GM19468 (cell line): ENCODE measurements around the gene GRID1.
"Not testable (repeated sequence)": the region's sequence is repeated elsewhere in the genome, so short reads cannot be mapped to it uniquely, and the experiment has no call there.

Source experiments
- ATAC-seq: cut with Tn5 transposase; IDR thresholded peaks from one replicate; pipeline ENCODE4 v1.9.1; 2021; ENCODE audit warnings: mild to moderate bottlenecking, moderate library complexity, moderate number of reproducible peaks; ENCODE audit not compliant: unreplicated experiment; ENCODE audit errors: extremely low read depth

GRID1 gene

DNA sequence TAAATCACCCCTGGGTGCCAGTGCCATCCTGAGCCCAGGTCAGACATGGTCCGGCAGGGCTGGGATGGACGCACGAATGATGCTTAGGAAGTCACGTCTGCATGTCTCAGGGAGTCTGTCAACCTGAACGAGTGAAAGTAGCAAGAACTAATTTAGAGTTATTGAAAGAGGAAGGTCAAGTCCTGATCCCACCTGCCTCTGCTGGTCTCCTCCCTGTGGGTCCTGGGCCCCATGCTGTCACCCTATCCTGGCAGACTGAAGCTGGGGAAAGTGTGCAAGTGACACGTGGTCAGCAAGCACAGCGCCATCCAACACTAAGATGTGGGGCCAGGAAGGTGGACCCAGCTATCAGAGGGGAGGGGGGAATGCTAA lies 26.1 kb upstream of the GRID1 start:
- ATAC-seq = no peak

DNA sequence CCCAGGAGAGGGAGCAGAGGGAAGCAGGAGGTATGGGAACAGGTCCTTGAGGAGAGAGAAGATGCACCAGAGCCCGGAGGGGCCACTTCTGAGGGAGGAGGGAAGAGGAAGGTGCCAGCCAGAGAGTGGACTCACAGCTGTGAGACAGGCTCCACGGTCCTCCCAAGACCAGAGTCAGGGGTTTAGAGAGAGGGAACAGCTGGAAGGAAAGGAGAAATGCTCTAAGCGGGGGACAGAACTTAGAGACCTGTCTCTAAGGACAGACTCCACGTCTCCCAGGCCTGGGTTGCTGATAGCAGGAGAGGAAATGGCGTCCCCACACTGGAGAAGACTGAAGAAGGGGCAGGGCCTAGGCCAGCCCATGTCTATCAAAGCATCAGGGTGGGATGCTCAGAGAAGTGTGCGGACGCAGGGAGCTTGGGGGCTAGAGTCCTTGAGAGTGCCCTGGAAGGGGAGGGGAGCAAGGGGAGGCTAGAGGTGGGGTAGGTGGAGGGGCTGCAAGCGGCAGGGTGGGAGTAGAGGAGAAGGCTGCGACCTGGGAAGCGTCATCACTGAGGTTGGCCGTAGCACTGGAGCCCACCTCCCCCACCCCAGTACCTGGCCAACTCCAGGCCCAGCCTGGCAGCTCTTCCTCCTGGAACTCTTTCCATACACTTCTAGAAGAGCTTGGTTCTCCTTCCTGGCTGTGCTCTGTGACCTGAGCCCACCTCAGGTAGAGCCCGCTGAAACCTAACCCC lies 25.6 kb upstream of the GRID1 start:
- no peak for ATAC-seq

DNA sequence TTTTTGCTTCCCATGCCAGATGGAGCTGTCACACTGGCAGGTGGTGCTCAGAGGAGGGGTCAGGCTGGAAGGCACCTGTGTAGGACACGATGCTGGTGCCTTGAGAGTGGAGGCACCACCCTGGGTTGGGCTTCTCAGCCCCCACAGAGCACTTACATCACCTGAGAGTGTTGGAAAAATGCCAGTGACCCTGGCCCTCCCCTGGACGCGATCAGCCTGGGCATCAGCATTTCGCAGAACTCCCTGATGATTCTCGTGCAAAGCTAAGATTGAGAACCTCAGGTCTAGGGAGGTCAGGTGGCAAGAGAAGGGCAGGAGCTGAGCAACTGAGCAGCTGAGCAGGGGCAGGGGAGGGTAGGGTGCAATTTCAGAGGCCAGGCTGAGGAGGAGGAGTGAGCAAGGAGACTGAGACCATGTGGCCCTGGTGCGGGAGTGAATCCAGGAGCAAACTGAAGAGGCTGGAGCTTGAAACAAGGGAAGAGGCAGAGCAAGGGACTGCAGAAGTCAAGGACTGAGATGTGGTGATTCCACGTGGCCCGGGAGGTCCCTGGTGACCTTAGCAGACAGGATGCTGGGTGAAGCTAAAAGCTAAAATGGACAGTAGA lies 24.7 kb upstream of the GRID1 start:
- ATAC-seq = no peak

DNA sequence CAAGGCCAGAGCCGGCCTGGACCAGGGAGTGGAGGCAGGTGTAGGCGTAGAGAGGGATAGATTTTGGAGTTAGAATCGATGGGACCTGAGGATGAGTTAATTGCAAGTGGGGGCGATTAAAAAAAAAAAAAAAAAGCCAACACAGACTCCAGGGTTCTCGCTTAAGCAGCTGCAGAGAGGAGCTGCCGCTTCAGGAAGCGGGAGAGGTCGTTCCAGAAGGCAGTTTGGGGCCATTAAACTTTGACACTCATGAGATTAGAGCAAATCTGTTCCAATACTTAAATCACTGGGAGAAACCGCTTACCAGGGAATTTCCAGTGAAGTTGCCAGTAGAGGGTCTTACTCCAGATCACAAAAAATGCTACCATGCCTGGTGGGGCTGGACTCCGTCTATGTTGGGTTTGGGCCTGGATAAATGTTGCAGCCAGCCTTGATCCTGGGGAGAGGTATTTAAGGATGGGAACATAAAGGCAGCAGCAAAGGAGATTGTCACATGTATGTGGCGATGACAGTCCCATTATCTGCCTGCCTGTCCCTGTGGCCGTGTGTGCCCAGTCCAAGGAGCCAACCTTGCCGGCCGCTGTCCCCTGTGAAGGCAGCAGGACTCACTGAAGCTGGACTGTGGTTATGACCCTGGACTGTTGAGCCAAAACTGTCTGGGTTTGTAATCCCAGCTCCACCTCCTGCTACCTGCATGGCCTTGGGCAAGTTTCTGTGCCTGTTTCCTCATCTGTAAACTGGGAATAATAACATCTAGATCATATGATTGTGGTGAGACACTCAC lies 23.9 kb upstream of the GRID1 start:
- ATAC-seq = no peak

DNA sequence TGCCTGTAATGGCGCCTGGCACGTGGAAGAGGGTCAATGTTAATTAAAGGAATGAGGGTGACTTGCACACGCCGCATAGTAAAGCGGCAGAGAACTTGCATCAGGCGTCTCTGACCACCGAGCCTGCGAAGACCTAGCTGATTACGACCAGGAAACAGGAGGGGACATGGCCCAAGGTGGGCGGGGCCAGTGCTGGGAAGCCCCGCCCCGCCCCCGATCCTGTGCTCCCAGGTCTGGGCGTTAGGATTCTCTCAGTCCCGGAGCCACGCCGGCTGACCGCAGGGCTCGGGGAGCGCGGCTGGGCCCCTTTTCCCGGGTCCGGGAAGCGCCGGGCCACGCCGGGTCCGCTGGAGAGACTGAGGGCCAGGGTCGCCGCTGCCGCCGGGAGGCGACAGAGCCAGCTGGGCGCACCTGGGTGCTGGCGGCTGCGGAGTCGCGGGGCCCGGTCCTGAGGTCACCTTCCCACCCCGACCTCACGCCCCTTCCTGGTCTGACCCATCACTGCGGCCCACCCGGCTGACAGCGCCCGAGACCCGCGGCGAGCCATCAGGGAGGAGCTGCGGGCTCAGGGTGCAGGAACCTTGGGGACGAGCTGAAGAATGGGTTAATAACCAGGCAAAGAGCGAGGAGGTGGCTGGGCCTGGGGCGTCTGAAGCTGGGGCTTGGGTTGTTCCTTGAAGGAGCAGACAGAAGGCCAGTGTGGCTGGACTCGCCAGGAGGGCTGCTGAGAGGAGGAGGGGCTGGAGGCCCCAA lies 23.0 kb upstream of the GRID1 start:
- ATAC-seq = no peak

DNA sequence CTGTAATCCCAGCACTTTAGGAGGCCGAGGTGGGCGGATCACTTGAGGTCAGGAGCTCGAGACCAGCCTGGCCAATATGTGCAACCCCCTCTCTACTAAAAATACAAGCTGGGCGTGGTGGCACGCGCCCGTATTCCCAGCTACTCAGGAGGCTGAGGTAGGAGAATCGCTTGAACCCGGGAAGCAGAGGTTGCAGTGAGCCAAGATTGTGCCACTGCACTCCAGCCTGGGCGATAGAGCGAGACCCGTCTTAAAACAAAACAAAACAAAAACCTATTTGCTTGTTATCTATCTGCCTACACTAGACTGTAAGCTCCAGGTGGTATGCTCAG lies 22.5 kb upstream of the GRID1 start:
- not testable (repeated sequence) for ATAC-seq

DNA sequence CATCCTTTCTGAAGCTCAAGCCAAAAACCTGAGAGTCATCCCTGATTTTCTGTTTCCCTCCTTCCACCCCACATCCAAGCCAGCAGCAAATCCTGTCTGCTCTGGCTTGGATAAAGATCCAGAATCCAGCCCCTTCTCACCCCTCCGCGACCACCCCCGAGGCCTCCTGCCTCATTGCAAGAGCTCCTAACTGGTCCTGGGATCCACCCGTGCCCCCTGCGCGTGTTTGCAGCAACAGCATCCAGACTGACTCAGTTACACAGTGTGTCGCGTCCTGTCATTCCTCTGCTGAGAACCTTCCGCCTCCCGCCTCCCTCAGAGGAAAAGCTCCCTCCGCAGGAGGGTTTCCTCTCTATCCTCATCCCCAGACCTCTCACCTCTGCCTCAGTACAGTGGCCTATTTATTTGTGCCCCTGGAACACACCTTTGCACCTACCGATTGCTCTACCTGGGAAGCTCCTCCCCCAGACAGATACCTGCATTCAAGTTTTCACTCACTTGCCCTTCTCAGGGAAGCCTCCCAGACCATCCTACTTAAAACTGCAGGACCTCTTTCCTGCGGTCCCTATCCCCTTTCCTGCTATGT lies 21.6 kb upstream of the GRID1 start:
- ATAC-seq = no peak

DNA sequence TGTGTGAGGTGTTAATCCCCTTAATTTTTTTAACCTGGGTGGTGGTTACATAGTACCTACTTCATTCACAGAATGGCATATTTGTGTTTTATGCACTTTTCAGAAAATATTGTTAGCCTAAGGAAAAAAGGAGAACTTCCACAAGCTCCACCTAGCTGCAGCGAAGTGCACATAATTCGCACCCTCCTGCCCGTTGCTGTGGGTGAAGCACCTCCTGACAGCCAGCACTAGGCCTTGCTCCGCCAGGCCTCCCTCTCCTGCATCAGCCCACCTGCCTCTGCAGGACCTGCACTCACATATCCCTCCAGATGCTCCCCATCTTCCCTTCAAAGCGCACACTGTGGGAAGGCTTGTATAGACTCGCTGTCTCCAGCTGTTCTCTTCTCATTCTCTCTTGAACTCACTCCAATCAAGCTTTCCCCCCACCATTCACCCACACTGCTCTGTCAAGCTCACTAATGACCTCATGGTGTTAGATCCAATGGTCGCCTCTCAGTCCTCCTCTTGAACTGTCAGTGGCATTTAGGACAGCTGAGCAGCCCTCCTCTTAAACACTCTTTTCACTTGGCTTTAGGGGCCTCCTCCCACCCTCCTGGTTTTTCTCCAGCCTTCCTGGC lies 20.7 kb upstream of the GRID1 start:
- ATAC-seq = no peak

DNA sequence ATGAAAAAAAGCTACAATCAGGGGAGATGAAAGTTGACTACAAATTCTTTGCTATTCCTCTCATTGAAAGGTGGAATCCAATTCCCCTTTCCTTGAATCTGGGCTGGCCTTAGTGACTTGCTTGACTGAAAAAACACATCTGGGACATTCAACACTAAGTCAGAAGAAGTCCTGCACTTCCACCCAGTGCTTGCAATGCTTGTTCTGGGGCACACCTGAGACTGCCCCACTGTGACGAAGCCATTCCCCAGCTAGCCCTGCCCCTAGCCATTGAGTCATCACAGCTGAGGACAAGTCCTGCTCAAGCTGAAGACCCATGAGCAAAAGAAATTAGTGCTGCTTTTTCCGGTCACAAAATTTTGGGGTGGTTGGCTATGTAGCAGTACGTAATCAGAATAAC lies 19.2 kb upstream of the GRID1 start:
- no peak for ATAC-seq

DNA sequence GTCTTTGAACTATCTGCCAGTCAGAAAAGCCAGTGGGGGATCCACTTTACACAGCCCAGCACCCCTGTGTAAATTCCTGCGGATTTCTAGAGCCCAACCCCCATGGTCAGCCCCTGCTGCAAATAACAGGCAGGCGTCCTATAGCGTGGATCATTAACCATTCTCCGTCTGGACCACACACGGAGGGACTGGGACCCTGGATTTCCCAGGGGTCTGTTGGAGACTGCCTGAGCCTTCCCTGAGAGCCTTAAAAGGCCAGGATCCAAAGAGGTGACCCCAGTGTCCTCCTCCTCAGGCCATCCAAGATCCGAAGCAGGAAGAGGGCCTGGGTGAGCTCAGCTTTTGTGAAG lies 11.2 kb upstream of the GRID1 start:
- no peak for ATAC-seq

DNA sequence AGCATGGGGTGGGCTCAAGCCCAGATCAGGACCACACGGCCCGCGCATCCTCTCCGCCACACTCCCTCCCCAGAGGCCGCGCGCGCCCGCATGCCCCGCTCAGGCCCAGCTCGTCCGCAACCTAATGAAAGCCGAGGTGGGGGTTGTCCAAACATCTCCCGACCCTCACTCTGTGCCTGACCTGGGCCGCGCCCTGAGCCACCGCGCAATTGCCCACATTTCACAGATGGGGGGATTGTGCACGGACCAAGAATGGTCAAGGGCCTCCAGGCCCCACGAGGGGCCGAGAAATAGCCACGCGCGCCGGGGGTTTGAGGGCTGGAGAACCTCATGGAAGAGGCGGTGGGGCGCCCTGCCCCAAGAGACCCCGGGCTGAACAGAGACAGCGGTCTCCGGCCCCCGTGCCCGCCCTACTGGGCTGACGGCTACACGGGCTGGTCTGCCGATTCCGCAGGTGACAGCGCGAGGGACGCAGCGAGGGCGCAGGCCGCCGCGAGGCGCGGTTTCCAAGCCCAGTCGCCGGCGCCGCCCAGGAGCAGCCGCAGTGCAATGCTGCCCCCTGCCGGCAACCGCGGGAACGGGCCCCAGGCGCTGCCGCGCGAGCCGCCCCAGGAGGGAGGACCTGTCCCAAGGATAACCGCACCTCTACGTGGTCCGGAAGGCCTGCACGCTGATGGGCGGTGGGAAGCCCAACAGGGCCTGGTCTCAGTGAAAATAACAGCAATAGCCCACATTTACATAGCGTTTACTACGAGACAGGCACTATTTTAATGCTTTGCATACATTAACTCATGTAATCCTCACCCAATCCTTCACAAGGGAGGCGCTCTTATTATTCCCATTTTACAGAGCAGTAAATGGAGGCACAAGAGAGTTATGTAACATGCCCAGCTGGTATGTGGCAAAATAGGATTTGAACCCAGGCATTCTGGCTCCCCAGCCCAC lies 10.5 kb upstream of the GRID1 start:
- ATAC-seq = no peak

DNA sequence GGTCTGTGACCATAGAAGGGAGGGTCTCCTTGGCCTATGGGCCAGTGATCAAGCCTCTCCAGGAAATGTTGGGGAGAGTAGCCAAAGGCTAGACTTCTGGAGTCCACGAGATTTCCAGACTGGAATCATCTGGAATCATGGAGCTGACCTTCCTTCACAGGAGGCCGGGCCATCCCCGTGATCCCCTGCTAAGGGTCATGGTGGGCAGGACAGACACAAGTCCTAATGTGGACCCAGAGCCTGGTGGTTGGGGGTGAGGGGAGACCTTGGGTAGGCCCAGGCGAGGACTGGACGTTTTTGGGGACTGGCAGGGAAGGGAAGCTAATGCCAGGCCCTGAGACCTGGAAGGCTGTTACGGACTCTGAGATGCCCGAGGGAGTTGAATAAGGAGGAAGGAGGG lies 9.8 kb upstream of the GRID1 start:
- ATAC-seq = no peak

DNA sequence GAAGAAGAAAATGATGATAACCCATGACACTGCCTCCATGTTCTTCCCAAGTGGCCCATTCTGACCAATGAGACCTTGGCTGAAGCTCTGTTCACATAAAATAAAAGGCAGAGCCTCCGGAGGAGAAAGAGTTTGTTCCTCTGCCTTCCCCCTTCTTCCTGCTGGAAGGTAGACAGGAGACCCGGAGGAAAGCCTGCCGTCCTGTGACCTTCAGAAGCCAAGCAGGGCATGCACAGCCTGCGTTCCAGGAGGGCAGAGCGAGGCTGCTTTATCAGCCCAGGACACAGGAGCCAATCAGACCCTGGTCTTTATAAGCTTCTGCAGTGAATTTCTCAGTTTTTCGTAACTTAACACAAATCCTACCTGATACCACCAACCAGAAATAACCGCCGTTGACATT lies 8.6 kb upstream of the GRID1 start:
- no peak for ATAC-seq

DNA sequence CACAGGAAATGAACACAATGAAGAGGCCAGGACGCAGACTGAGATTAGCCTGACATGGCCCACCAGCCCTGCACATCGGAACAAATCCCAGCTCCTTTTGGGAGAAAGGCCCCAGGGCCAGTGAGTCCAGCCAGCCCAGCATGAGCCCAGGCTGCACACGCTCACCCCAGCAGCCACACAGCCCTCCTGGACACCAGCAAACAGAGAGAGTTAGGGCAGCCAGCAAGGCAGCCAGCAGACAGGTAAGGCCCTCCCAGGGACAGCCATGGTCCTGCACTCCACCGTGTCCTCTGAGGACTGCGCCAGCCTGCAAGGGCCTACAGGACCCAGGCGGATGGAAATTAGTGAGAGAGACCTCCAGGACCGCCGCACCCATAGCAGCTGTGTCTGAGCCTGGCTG lies 8.1 kb upstream of the GRID1 start:
- no peak for ATAC-seq

DNA sequence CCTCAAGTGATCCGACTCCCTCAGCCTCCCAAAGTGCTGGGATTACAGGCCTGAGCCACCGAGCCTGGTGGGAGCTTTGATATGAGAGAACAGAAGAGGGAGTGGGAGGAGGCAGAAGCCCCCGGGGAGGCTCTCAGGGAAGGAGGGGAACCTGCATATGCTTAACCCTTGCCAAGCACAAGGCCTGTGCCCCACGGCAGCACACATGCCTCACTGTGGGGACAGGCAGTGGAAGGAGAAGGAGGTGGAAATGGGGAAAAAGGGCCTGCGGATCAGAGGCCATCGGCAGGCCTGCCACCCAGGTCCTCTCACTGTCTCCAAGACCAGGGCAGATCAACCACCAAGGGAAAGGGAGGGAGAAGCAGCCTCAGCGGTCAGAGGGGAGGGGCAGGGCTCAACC lies 7.2 kb upstream of the GRID1 start:
- ATAC-seq = no peak

DNA sequence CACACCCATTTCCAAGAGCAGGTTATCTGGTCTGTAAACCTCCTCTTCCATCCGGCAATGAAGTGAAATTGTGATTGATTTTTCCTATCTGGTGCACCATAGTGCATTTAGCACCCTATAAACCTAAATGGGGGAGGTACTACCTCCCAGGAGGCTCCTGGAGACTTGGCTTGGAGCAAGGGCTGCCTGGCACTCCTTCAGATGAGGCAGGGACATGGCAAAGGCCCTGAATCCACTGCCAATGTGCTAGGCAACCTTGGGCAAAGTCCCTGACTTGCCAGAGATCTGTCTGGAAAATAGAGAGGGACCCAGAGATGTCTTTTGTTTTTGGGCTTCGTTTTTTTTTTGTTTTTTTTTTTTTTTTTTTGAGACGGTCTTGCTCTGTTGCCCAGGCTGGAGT lies 6.7 kb upstream of the GRID1 start:
- ATAC-seq = no peak

DNA sequence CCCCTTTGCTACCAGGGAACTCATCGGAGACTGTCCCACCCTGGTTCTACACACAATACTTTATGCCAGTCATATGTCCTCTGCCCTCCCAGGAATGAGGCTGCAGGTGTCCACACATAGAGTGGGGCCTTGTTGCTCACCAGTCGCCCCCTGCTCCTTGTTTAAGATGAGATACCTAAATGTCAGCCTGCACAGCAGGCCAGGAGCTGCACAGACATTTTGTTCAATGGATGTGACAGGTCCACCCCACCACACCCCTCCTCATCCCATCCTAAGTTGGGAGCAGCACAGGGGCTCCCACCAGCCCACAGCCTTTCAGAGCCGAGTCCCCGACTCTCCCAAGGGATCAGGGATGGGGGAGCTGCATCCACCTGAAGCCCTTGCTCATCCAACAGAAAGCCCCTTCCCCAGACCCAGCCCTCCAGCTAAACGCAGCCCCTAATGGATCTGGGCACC lies 6.2 kb upstream of the GRID1 start:
- no peak for ATAC-seq

DNA sequence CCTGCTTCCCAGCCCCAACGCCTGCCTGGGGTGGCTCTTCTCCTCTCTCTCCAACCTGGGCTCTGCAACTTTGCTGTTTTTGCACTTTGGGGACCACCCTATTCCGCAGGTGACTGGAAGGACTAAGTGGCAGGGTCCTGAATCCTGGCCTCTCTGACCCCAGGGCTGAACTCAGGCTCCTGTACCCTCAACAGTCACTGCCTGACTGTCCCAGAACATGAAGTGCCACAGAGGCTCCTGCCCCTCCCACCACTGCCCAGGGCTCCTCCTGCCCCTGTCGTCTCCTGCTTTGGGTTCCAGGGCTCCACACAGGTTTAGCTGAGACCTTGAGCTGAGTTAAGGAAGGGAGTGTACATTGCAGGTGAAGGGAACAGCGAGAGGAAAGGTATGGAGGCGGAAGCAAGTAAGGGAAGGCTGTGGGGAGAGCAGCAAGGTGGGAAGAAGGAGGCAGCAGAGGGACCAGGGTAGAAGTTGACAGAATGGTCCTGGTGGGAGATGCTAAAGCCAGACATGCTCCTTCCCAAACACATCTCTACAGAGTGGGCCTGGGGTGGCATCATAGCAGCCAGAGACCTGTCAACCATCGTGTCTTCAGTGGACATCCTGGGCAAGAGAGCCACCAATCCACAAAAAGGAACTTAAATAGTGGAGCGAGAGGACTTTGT lies 5.7 kb upstream of the GRID1 start:
- no peak for ATAC-seq

DNA sequence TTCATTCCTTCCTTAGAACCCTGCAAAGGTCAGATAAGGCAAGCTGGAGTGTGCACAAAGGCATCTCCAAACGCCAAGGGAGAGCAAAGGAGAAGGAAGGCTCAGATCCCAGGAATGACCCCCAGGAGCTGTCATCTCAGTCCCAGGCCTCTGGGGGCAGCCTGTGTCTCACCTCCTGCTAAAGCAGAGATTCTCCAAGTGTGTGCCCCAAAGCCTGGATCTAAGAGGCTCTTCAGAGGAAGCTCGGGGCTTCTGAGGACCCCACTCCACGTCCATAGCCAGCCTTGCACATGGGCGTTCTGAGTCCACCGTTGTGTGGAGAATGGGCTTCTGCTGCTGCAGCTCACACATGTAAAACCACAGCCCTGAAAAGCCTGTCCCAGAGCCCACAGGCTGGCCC lies 5.1 kb upstream of the GRID1 start:
- no peak for ATAC-seq
